HCT116 (cell line): ENCODE results near the gene CCL21. TPM values are rescaled to one million over a fixed set of nuclear protein-coding genes. Genes with fewer than 3 reads are reported as not detected.

Experiments used
- ATAC-seq: fragments of 200-7000 bp; cut with Tn5 transposase; 2 replicates; pipeline ENCODE4 v1.9.1; 2020; ENCODE audit warnings: mild to moderate bottlenecking, moderate library complexity
- BruUV-seq: library from RNA; stranded (reverse); fragments of 400-500 nt; replicated peaks from 2 replicates; lab custom pipeline; 2021; lab: Mats Ljungman, UMichigan
- CTCF ChIA-PET: fragments of 300-600 bp; sonication (Branson Sonifier 250); formaldehyde crosslinking; loops from one replicate; lab custom pipeline; 2021; ENCODE audit warnings: antibody characterized with exemption; lab: Charles Lee
- POLR2A ChIA-PET: fragments of 300-600, 350-600 bp; sonication (Branson Sonifier 250); formaldehyde crosslinking; loops from one replicate; lab custom pipeline; 2021; ENCODE audit warnings: antibody characterized with exemption; lab: Charles Lee
- RAD21 ChIA-PET, 2 experiments: fragments of 300-600 bp; sonication (Branson Sonifier 250); formaldehyde crosslinking; loops; one replicate each; lab custom pipeline; 2023; ENCODE audit warnings: low total read pairs in 2 of 2; ENCODE audit not compliant: uncharacterized antibody in 2 of 2, unreplicated experiment in 2 of 2, low non-redundant PET in 1 of 2; lab: Charles Lee
- DNase-seq: peaks from one replicate; pipeline ENCODE4 v3.0.0-alpha.2; 2010; ENCODE audit warnings: low read depth, low spot score
- H2AFZ ChIP-seq: fragments of 200-600 bp; shearing (Covaris generic), sonication (generic); 2 replicates; pipeline ENCODE4 v1.6.1; 2017; ENCODE audit warnings: low read depth, mixed run types, mixed read lengths, antibody characterized with exemption, low read length; ENCODE audit not compliant: poor library complexity, severe bottlenecking
- H3K27ac ChIP-seq: 2 replicates; pipeline ENCODE4 v1.5.1; 2012; ENCODE audit warnings: low read depth, low read length
- H3K27me3 ChIP-seq: fragments of 200-600 bp; sonication (generic); 2 replicates; pipeline ENCODE4 v1.6.1; 2016; ENCODE audit warnings: mixed run types, low read length, mixed read lengths; ENCODE audit not compliant: insufficient read depth
- H3K36me3 ChIP-seq, 2 experiments: fragments of 200-500 bp in 1 of 2; fragments of 200-600 bp in 1 of 2; sonication (Bioruptor generic) in 1 of 2; sonication (generic) in 1 of 2; 2 replicates each; pipeline versions ENCODE4 v1.5.1 to v1.6.1; 2014 to 2016; ENCODE audit warnings: low read length in 2 of 2, inconsistent platforms in 1 of 2, mixed read lengths in 1 of 2, mixed run types in 1 of 2; ENCODE audit not compliant: insufficient read depth in 2 of 2, control insufficient read depth in 1 of 2
- H3K4me1 ChIP-seq, 2 experiments: fragments of 200-600 bp in 1 of 2; sonication (generic) in 1 of 2; 2 replicates each; pipeline versions ENCODE4 v1.5.1 to v1.6.1; 2012 to 2017; ENCODE audit warnings: low read length in 2 of 2, inconsistent platforms in 1 of 2, mild to moderate bottlenecking in 1 of 2, mixed read lengths in 1 of 2, mixed run types in 1 of 2, moderate library complexity in 1 of 2; ENCODE audit not compliant: insufficient read depth in 2 of 2, control insufficient read depth in 1 of 2
- H3K4me2 ChIP-seq: fragments of 200-600 bp; sonication (generic); 2 replicates; pipeline ENCODE4 v1.6.1; 2017; ENCODE audit warnings: mixed run types, low read length, mixed read lengths
- H3K4me3 ChIP-seq, 2 experiments: fragments of 200-600 bp in 1 of 2; sonication (generic) in 1 of 2; replicated peaks in 1 of 2; 2 replicates each; pipeline ENCODE4 v1.5.1; 2011 to 2016; ENCODE audit warnings: low read length in 2 of 2, control low read depth in 1 of 2, low read depth in 1 of 2, mild to moderate bottlenecking in 1 of 2, mixed read lengths in 1 of 2, mixed run types in 1 of 2
- H3K79me2 ChIP-seq: fragments of 200-600 bp; sonication (generic); 2 replicates; pipeline ENCODE4 v1.6.1; 2017; ENCODE audit warnings: mild to moderate bottlenecking, mixed run types, low read length, moderate library complexity, mixed read lengths; ENCODE audit not compliant: insufficient read depth
- H3K9ac ChIP-seq: fragments of 200-600 bp; sonication (generic); 2 replicates; pipeline ENCODE4 v1.6.1; 2016; ENCODE audit warnings: low read length, mixed read lengths
- H3K9me2 ChIP-seq: fragments of 200-600 bp; sonication (generic), shearing (Covaris generic); 2 replicates; pipeline ENCODE4 v1.6.1; 2017; ENCODE audit warnings: mixed run types, mild to moderate bottlenecking, moderate library complexity; ENCODE audit not compliant: insufficient read depth
- H3K9me3 ChIP-seq, 2 experiments: fragments of 200-500 bp in 1 of 2; fragments of 200-600 bp in 1 of 2; sonication (Bioruptor generic) in 1 of 2; sonication (generic) in 1 of 2; 2 replicates each; pipeline ENCODE4 v1.6.1; 2014 to 2017; ENCODE audit warnings: low read length in 2 of 2, mixed read lengths in 2 of 2, inconsistent platforms in 1 of 2, low read depth in 1 of 2, mild to moderate bottlenecking in 1 of 2, mixed run types in 1 of 2, moderate library complexity in 1 of 2; ENCODE audit not compliant: control insufficient read depth in 1 of 2, insufficient read depth in 1 of 2
- H4K20me1 ChIP-seq: fragments of 200-600 bp; sonication (generic), shearing (Covaris generic); 2 replicates; pipeline ENCODE4 v1.6.1; 2017; ENCODE audit warnings: mixed run types, mild to moderate bottlenecking, moderate library complexity; ENCODE audit not compliant: insufficient read depth
- CBX3 ChIP-seq: IDR thresholded peaks from 2 replicates; pipeline ENCODE4 v1.6.1; 2012; ENCODE audit warnings: low read depth
- CEBPB ChIP-seq: IDR thresholded peaks from 2 replicates; pipeline ENCODE4 v1.6.1; 2012; ENCODE audit warnings: low read depth
- EGR1 ChIP-seq: IDR thresholded peaks from 2 replicates; pipeline ENCODE4 v1.6.1; 2012; ENCODE audit warnings: low read depth
- ELF1 ChIP-seq: IDR thresholded peaks from 2 replicates; pipeline ENCODE4 v1.6.1; 2012; ENCODE audit warnings: low read depth, borderline replicate concordance
- EZH2phosphoT487 ChIP-seq: fragments of 200-600 bp; IDR thresholded peaks from 2 replicates; pipeline ENCODE4 v1.6.1; 2018; ENCODE audit warnings: antibody characterized with exemption, borderline replicate concordance
- FOSL1 ChIP-seq: IDR thresholded peaks from 2 replicates; pipeline ENCODE4 v1.6.1; 2012; ENCODE audit warnings: low read depth
- JUND ChIP-seq: IDR thresholded peaks from 2 replicates; pipeline ENCODE4 v1.6.1; 2012
- POLR2A ChIP-seq: IDR thresholded peaks from 2 replicates; pipeline ENCODE4 v1.7.0; 2011; ENCODE audit warnings: borderline replicate concordance; ENCODE audit not compliant: insufficient read depth, insufficient read length; ENCODE audit errors: extremely low read depth
- RAD21 ChIP-seq: IDR thresholded peaks from 2 replicates; pipeline ENCODE4 v1.6.1; 2012; ENCODE audit warnings: low read depth, mild to moderate bottlenecking
- REST ChIP-seq: IDR thresholded peaks from 2 replicates; pipeline ENCODE4 v1.6.1; 2012; ENCODE audit warnings: low read depth
- SIN3A ChIP-seq: IDR thresholded peaks from 2 replicates; pipeline ENCODE4 v1.6.1; 2012; ENCODE audit warnings: low read depth
- SP1 ChIP-seq: IDR thresholded peaks from 2 replicates; pipeline ENCODE4 v1.6.1; 2012; ENCODE audit warnings: low read depth
- TCF7L2 ChIP-seq: IDR thresholded peaks from 2 replicates; pipeline ENCODE4 v1.7.0; 2011; ENCODE audit warnings: borderline replicate concordance, inconsistent platforms; ENCODE audit not compliant: insufficient read depth, insufficient read length; ENCODE audit errors: extremely low read depth
- ZBTB33 ChIP-seq: IDR thresholded peaks from 2 replicates; pipeline ENCODE4 v1.6.1; 2011; ENCODE audit warnings: mild to moderate bottlenecking, low read length, moderate library complexity; ENCODE audit not compliant: insufficient replicate concordance; ENCODE audit errors: extremely low read depth
- ZFX ChIP-seq: fragments of 450-650 bp; IDR thresholded peaks from 2 replicates; pipeline ENCODE4 v1.6.1; 2017
- intact Hi-C: fragments of 100-400 bp; cut with micrococcal nuclease; formaldehyde crosslinking; loops from 2 replicates; pipeline ENCODE4 v1.10.0; 2022
- total RNA-seq: library from RNA; stranded (reverse); gene quantifications from one replicate; pipeline ENCODE4 v1.2.1, GENCODE V29; 2021; ENCODE audit not compliant: unreplicated experiment

Gene CCL21
- total RNA-seq, 1 experiment from 2014 or later: 0.74 TPM

GRCh38 chr9:34742710-34743109, 32.8 kb upstream of the CCL21 start:
- intact Hi-C loops: no loop called here

GRCh38 chr9:34741628-34742027, 31.7 kb upstream of the CCL21 start:
- ChIA-PET RAD21 (no interaction called here), CTCF (interaction anchor here (1.6 kb wide), 1 partner anchor 39 kb away, joined by 5 read pairs; no protein-coding TSS in a partner anchor), POLR2A (no interaction called here)
- Histone ChIP-seq H3K27me3 (no peaks in the 10 kb centered on the region), H3K9ac (no peak overlapping the region), H2AFZ (no peak overlapping the region), H3K9me2 (no peaks in the 10 kb centered on the region), H3K9me3 (no peaks in the 10 kb centered on the region), H3K36me3 (no peaks in the 10 kb centered on the region), H3K27ac (no peak overlapping the region), H3K4me1 (peaks cover 12 to 19% of the 10 kb centered on the region in 2 experiments), H3K4me3 (no peak overlapping the region), H3K4me2 (no peak overlapping the region), H4K20me1 (no peaks in the 10 kb centered on the region), H3K79me2 (no peaks in the 10 kb centered on the region)
- no TSS peak for BruUV-seq
- intact Hi-C loops: no loop called here
- no peak for TF ChIP-seq SIN3A
- TF ChIP-seq ZFX: no peak
- no peak for TF ChIP-seq REST
- TF ChIP-seq SP1: no peak
- no peak for TF ChIP-seq FOSL1
- TF ChIP-seq ZBTB33: no peak
- TF ChIP-seq RAD21: no peak
- no peak for TF ChIP-seq CBX3
- TF ChIP-seq EGR1: no peak
- TF ChIP-seq ELF1: no peak
- no peak for TF ChIP-seq POLR2A
- no peak for TF ChIP-seq EZH2phosphoT487
- no peak for TF ChIP-seq CEBPB
- DNase-seq (no peak), ATAC-seq (no peak)

More at GRCh38 chr9:34742710-34743109, 32.8 kb upstream of the CCL21 start:
- Histone ChIP-seq H2AFZ (no peak overlapping the region), H3K4me3 (no peak overlapping the region), H4K20me1 (no peaks in the 10 kb centered on the region), H3K4me1 (peaks cover 12 to 19% of the 10 kb centered on the region in 2 experiments), H3K9me3 (no peaks in the 10 kb centered on the region), H3K27ac (no peak overlapping the region), H3K79me2 (no peaks in the 10 kb centered on the region), H3K9me2 (no peaks in the 10 kb centered on the region), H3K27me3 (no peaks in the 10 kb centered on the region), H3K9ac (no peak overlapping the region), H3K4me2 (no peak overlapping the region), H3K36me3 (no peaks in the 10 kb centered on the region)
- CTCF ChIA-PET: no interaction called here
- ATAC-seq (no peak), DNase-seq (no peak)
- RAD21 ChIA-PET: no interaction called here
- POLR2A ChIA-PET: no interaction called here
- no TSS peak for BruUV-seq
- TF ChIP-seq FOSL1 (no peak), EGR1 (no peak), RAD21 (no peak), TCF7L2 (no peak), EZH2phosphoT487 (no peak), JUND (no peak), POLR2A (no peak)
